ENCODE results near the gene ROCK2.
A peak's percentile ranks its signal among the peaks of the same experiment; 100 is the strongest.

ROCK2 gene

GRCh38 chr2:11344342-11344955 is at the start of gene ROCK2:
Gene ROCK2 (minus strand): TSS chr2:11344636. CDS start chr2:11344136, 500 bp downstream.
- DNase-seq: peak; percentile 67

GRCh38 chr2:11393711-11394236 is 49.3 kb upstream of the ROCK2 start:
- no peak for DNase-seq

- no peak for DNase-seq
Observed at GRCh38 chr2:11391942-11392266, 47.5 kb upstream of the ROCK2 start.

- DNase-seq: no peak
Observed at GRCh38 chr2:11390399-11390658, 45.9 kb upstream of the ROCK2 start.

GRCh38 chr2:11389551-11390398 is 45.3 kb upstream of the ROCK2 start:
- DNase-seq: no peak

- no peak for DNase-seq
Observed at GRCh38 chr2:11389052-11389420, 44.6 kb upstream of the ROCK2 start.

- no peak for DNase-seq
Observed at GRCh38 chr2:11388262-11389051, 44.0 kb upstream of the ROCK2 start.

GRCh38 chr2:11387843-11388242 is 43.4 kb upstream of the ROCK2 start:
- DNase-seq: no peak

- DNase-seq: no peak
Observed at GRCh38 chr2:11387100-11387390, 42.6 kb upstream of the ROCK2 start.

GRCh38 chr2:11385847-11386246 is 41.4 kb upstream of the ROCK2 start:
- DNase-seq: no peak

- DNase-seq: no peak
Observed at GRCh38 chr2:11385216-11385615, 40.8 kb upstream of the ROCK2 start.

- DNase-seq: no peak
Observed at GRCh38 chr2:11379558-11379957, 35.1 kb upstream of the ROCK2 start.

- no peak for DNase-seq
Observed at GRCh38 chr2:11377928-11378545, 33.6 kb upstream of the ROCK2 start.

GRCh38 chr2:11376071-11376470 is 31.6 kb upstream of the ROCK2 start:
- DNase-seq: no peak

GRCh38 chr2:11375689-11376027 is 31.2 kb upstream of the ROCK2 start:
- no peak for DNase-seq

GRCh38 chr2:11375025-11375688 is 30.7 kb upstream of the ROCK2 start:
- DNase-seq: no peak

- DNase-seq: no peak
Observed at GRCh38 chr2:11373096-11373495, 28.7 kb upstream of the ROCK2 start.

GRCh38 chr2:11371092-11371937 is 26.9 kb upstream of the ROCK2 start:
- no peak for DNase-seq

- no peak for DNase-seq
Observed at GRCh38 chr2:11370377-11371091, 26.1 kb upstream of the ROCK2 start.

GRCh38 chr2:11368059-11368572 is 23.7 kb upstream of the ROCK2 start:
- no peak for DNase-seq

- no peak for DNase-seq
Observed at GRCh38 chr2:11367170-11367730, 22.8 kb upstream of the ROCK2 start.

Data from NCI-H1417 treated with DMSO at 0.1 percent for 48 hours (cell line).